Activated T-helper 2 cell treated with anti-CD3 and anti-CD28 coated beads, Interferon-gamma antibody, Interleukin-2, Interleukin-4, amounts not matched to agents 10 μg/mL and 5 μg/mL and 100 μg/mL, durations not matched to agents 14 hours and 24 hours and 36 hours (primary cell): ENCODE results near the gene DGCR2. TPM values are rescaled to one million over a fixed set of nuclear protein-coding genes. Genes with fewer than 3 reads are reported as not detected.

Experiments used
- DNase-seq: peaks from one replicate; pipeline ENCODE4 v3.0.0; 2021; ENCODE audit warnings: low spot score
- H3K27ac Mint-ChIP-seq: one replicate; pipeline ENCODE4 v1.8.0; 2021; ENCODE audit warnings: mixed read lengths
- H3K27me3 Mint-ChIP-seq: one replicate; pipeline ENCODE4 v1.8.0; 2021; ENCODE audit warnings: low read depth, mixed read lengths
- H3K36me3 Mint-ChIP-seq: one replicate; pipeline ENCODE4 v1.8.0; 2021; ENCODE audit warnings: low read depth, mixed read lengths
- H3K4me1 Mint-ChIP-seq: one replicate; pipeline ENCODE4 v1.8.0; 2021; ENCODE audit warnings: low read depth, mixed read lengths
- H3K4me3 Mint-ChIP-seq: one replicate; pipeline ENCODE4 v1.8.0; 2021; ENCODE audit warnings: low read depth, mild to moderate bottlenecking, moderate library complexity, mixed read lengths
- H3K9me3 Mint-ChIP-seq: one replicate; pipeline ENCODE4 v1.8.0; 2021; ENCODE audit warnings: mixed read lengths
- intact Hi-C: fragments of 100-400 bp; cut with micrococcal nuclease; formaldehyde crosslinking; loops from one replicate; pipeline ENCODE4 v1.15.1; 2023
- total RNA-seq: library from RNA; stranded (reverse); gene quantifications from 2 replicates; pipeline ENCODE4 v1.2.3, GENCODE V29; 2022

Gene DGCR2
- total RNA-seq, 1 donor from 2014 or later = 22.5 TPM

DNA sequence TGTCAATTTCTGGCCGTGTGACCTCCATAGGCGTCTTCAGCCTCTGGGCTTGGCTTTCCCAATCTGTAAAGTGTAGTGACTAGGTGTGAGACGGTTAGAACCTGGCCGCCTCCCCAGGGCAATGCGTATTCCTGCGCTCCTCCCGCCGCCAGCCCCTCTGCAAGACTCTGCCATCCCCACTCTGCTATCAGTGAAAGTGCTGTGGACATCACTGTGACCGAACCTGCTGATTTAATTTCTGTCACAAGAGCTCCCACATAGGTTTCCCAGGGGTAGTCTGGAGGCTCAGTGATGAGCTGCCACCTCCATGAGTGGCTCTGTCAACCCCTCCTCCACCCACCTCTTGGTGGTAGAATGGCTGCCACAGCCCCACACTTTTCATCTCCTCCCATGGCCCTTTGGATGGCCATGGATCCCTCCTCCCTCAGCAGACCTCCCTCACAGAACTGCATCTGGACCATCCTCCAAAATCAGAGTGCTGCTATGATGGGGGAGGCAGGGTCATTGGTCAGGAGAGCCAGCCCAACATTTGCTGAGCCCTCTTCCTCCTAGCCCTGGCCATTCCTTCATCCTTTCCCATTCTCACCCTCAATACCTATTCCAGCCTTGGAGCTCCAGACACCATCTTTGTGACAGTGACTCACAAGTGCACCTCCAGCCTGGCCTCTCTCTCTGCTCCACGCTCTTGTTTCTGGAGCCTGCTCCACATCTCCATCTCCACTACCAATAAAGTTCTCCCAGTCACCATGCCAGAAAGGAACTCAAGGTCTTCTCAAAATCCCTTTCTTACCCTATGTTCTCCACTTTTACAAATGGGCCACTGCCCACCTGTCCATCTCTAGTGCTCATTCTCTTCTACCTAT is 29.3 kb upstream of the DGCR2 start:
- Mint-ChIP-seq H3K27me3 (peaks cover 49% of the 10 kb centered on the region), H3K4me1 (peaks cover 3% of the 10 kb centered on the region), H3K9me3 (no peaks in the 10 kb centered on the region), H3K36me3 (peaks cover 3% of the 10 kb centered on the region), H3K27ac (no peak overlapping the region), H3K4me3 (peak overlapping the region; percentile 70)
- intact Hi-C loops = no loop called here
- no peak for DNase-seq

DNA sequence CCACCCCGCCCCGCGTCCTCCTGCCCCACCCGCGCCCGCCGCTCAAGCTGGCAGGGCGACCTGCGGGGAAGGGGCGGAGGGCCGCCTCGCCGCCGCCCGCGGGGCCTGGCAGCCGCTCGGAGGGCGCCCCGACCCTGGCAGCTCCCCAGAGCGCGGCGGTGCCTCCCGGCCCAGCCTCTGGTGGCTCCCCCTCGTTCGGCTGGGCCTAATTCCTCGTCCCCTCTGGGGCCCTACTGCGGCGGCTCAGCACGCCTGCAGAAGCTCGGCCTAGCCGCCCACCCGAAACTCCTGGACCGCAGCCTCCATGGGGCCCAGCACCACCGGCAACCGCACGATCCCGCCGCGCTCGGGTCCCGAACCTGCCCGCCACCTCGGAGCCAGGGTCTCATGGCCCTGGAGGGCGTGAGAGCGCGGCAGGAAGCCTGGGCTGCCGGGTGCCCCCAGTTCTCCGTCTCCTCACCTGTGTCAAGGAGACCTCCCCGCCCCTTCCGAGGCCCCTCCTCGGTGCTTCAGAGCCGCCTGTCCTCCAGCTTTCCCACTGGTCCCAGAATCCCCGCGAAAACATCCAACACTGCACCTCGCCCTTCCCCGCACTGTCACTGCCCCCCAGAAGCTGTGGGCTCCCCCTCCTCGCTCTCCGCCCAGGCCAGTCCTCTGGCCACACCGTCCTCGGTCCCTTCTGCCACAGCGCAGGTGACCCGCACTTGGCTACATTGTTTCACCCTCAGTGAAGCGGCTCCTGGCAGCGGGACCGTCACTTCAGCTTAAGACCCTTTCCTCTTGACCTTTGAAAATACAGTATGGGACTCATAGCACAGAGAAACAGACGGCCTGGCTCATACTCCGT is 28.5 kb upstream of the DGCR2 start:
- no peak for DNase-seq
- Mint-ChIP-seq H3K27me3 (peaks cover 55% of the 10 kb centered on the region), H3K9me3 (no peaks in the 10 kb centered on the region), H3K4me3 (peak overlapping the region; percentile 70), H3K36me3 (peaks cover 3% of the 10 kb centered on the region), H3K27ac (no peak overlapping the region), H3K4me1 (peaks cover 3% of the 10 kb centered on the region)
- intact Hi-C loops = no loop called here

DNA sequence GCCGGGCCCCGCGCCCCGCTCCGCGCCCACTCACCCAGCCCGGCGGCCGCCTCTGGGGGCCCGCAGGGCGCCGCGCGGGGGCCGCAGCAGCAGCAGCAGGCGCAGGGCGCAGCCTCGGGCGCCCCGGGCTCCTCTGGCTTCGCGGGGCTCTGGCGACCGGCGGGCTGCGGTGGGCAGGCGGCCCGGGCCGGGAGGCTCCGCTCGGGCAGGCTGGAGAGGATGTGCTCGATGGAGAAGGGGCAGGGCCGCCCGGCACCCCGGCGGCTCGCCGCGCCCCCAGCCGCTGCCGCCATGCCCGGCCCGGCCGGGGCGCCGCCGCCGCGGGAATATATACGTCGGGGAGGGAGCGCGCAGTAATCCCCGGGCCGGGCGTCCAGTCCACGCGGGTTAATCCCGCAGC is 27.8 kb upstream of the DGCR2 start, which contains the start of gene GSC2:
Gene GSC2, minus strand, starts transcription at position 302 of the 400 bp plus-strand sequence. Its CDS starts 9 bp downstream, at position 293.
- H3K4me1 Mint-ChIP-seq = peaks cover 3% of the 10 kb centered on the region
- H3K36me3 Mint-ChIP-seq = peaks cover 3% of the 10 kb centered on the region
- peaks cover 54% of the 10 kb centered on the region for H3K27me3 Mint-ChIP-seq
- peak within 1 kb of the TSS; percentile 70 for H3K4me3 Mint-ChIP-seq
- intact Hi-C loops = loop anchor here (10.0 kb wide), 1 partner anchor 325 kb away; the partner anchor contains the start of genes CDC45 and UFD1
- H3K9me3 Mint-ChIP-seq = no peaks in the 10 kb centered on the region
- DNase-seq = no peak
- no peak within 1 kb of the TSS for H3K27ac Mint-ChIP-seq

DNA sequence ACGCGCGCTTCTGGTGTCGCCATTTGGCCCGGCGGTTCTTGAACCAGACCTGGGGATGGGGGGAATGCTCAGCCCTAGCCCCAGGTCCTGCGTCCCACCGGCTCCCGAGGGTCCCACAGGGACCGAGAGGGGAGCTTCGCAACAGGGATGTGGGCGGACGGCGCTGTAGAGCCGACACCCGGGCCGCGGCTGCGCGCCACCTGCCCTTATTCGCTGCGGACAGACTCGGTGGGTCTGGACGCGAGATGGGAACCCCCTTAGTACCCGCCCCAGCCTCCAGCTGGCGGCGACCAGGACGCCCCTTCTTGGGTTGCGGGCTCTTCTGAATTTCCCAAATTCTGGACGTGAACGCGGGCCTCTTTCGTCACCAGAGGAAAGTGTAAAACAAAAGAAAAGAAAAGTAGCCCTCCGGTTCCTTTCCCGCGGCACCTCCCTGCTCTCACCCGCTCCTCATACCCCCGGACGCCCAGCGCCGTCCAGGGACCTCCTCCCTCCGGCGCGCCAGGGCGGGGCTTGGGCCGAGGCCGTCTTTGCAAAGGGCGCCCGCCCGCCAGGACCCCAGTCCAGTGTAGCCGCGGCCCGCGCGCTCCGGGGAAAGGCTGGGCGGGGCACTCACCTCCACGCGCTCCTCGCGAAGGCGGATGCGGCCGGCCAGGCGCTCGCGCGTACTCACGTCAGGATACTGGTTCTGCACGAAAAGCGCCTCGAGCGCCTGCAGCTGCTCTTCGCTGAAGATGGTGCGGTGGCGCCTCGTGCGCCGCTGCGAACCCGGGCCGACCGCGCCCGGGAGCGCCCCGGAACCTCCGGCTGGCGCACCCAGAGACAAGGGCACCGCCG is 27.1 kb upstream of the DGCR2 start:
- DNase-seq = peak; percentile 59
- peaks cover 3% of the 10 kb centered on the region for H3K4me1 Mint-ChIP-seq
- H3K27me3 Mint-ChIP-seq = peaks cover 48% of the 10 kb centered on the region
- no peaks in the 10 kb centered on the region for H3K9me3 Mint-ChIP-seq
- no peak overlapping the region for H3K27ac Mint-ChIP-seq
- intact Hi-C loops = loop anchor here (10.0 kb wide), 1 partner anchor 326 kb away; the partner anchor contains the start of genes CDC45 and UFD1
- H3K36me3 Mint-ChIP-seq = peaks cover 5% of the 10 kb centered on the region
- H3K4me3 Mint-ChIP-seq = peak overlapping the region; percentile 58

DNA sequence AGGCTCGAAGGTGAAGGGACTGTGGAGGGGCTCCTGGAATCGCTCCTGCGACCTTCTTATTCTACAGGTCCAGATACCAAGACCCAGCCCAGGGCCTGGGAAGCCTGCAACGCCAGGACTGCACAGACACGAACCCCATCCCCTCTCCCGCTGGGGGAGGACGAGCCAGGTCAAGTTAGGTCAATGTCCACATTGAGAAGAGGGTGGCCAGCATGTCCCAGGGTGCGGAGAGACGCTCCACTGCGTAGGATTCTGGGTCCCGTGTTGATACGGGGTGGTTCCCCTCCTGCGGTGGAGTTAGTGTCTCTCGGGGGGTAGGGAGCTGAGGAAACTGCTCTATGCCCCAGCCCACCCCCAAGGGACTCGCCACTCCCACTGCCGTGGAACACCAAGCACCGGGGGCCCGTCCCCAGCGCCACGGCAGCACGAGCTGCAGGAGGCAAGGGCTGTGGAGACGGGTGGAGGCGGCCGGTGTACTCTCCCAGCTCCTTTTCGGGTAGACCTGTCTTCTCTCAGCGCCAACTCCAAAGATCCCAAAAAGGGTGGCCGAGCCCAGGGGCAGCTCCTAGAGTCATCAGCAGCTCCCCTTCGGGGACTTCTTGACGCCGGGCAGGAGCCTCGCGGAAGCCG is 26.3 kb upstream of the DGCR2 start:
- no peak overlapping the region for H3K4me3 Mint-ChIP-seq
- no peaks in the 10 kb centered on the region for H3K9me3 Mint-ChIP-seq
- peaks cover 9% of the 10 kb centered on the region for H3K36me3 Mint-ChIP-seq
- no peak overlapping the region for H3K27ac Mint-ChIP-seq
- intact Hi-C loops = loop anchor here (10.0 kb wide), 1 partner anchor 326 kb away; the partner anchor contains the start of genes CDC45 and UFD1
- H3K4me1 Mint-ChIP-seq = peaks cover 8% of the 10 kb centered on the region
- H3K27me3 Mint-ChIP-seq = peaks cover 45% of the 10 kb centered on the region
- DNase-seq = no peak

DNA sequence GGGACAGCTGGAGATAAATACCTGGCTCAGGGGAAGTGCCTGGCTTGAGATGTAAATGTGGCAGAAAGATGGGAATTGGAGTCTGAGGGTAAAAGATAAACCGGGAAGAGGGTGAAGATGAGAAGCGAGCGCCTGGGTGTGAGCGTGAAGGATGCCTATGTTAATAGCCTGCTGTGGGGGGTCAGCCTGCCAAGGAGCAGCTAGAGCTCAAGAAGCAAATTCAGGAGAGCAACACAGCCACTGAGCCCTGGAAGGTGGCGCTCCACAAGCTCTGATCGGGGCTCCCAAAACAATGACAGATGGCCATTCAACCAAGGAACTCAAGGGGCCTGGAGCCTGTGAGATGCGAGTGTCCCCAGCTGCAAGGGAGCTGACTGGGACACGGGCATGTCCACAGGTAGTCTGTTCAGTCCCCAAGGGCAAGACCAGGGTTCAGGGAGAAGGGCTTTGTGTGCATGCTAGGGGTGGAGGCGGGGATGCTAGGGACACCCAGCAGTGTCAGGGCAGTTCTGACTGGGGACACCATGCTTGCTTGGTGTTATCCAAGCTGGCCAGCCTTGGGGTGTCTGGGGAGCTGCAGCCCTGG is 25.1 kb upstream of the DGCR2 start:
- no peak for DNase-seq
- intact Hi-C loops = loop anchor here (10.0 kb wide), 1 partner anchor 328 kb away; the partner anchor contains the start of genes CDC45 and UFD1
- H3K4me1 Mint-ChIP-seq = peaks cover 10% of the 10 kb centered on the region
- peaks cover 39% of the 10 kb centered on the region for H3K27me3 Mint-ChIP-seq
- H3K27ac Mint-ChIP-seq = no peak overlapping the region
- H3K9me3 Mint-ChIP-seq = no peaks in the 10 kb centered on the region
- H3K4me3 Mint-ChIP-seq = no peak overlapping the region
- peaks cover 14% of the 10 kb centered on the region for H3K36me3 Mint-ChIP-seq

DNA sequence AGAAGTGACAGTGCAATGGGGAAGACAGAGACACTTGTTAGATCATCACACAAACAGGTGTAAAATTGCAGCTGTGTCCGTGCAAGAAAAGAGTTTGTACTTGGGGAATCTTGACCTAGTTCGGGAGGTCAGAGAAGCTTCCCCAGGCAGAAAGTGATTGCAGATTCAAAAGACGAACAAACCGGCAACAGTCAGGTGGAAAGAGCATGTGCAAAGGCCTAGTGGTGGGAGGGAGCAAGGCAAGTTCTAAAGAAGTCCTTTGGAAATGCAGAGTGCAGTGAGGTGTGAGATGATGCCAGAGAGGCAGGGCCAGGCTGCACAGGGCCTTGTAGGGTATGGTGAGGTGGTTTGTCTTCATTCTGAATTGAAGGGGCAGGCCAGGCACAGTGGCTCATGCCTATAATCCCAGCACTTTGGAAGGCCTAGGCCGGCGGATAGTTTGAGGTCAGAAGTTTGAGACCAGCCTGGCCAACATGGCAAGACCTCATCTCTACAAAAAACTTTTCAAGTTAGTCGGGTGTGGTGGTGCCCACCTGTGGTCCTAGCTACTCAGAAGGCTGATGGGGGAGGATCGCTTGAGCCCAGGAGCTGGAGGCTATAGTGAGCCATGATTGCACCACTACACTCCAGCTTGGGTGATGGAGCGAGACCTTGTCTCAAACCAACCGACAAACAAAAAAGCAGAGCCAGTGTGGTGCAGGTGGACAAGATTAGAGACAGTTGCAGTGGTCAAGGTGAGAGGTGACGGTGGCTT is 24.2 kb upstream of the DGCR2 start:
- Mint-ChIP-seq H3K27ac (no peak overlapping the region), H3K4me1 (peaks cover 10% of the 10 kb centered on the region), H3K4me3 (no peak overlapping the region), H3K9me3 (no peaks in the 10 kb centered on the region), H3K27me3 (peaks cover 31% of the 10 kb centered on the region), H3K36me3 (peaks cover 16% of the 10 kb centered on the region)
- no peak for DNase-seq
- intact Hi-C loops = loop anchor here (10.0 kb wide), 1 partner anchor 328 kb away; the partner anchor contains the start of genes CDC45 and UFD1

DNA sequence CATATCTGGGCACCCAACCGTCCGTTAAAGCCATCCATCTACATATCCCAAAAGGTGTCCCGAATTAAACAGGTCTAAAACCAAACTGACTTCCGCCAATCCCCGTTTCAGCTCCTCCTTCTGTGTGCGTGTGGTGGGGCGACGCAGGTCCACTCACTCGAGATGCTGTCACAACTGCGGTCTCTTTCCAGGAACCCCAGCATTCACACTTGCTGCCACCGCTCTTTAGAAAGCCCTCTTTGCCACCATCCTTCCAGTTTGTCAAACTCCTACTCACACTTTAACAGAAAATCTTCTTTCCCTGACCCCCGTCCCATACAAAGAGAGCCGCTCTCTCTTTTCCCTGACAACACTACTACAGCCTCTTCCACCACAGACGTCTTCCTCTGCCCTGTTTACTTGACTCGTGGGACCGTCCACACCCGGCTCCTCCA is 21.8 kb upstream of the DGCR2 start:
- intact Hi-C loops = loop anchor here (1.0 to 10.0 kb wide), 4 partner anchors 22 to 486 kb away; partner anchors contain the start of genes CDC45, DGCR2, SLC25A1 and UFD1
- H3K9me3 Mint-ChIP-seq = no peaks in the 10 kb centered on the region
- H3K36me3 Mint-ChIP-seq = peaks cover 39% of the 10 kb centered on the region
- peaks cover 25% of the 10 kb centered on the region for H3K27me3 Mint-ChIP-seq
- H3K27ac Mint-ChIP-seq = peak overlapping the region; percentile 97
- H3K4me3 Mint-ChIP-seq = peak overlapping the region; percentile 98
- H3K4me1 Mint-ChIP-seq = peaks cover 7% of the 10 kb centered on the region
- DNase-seq = peak; percentile 46

DNA sequence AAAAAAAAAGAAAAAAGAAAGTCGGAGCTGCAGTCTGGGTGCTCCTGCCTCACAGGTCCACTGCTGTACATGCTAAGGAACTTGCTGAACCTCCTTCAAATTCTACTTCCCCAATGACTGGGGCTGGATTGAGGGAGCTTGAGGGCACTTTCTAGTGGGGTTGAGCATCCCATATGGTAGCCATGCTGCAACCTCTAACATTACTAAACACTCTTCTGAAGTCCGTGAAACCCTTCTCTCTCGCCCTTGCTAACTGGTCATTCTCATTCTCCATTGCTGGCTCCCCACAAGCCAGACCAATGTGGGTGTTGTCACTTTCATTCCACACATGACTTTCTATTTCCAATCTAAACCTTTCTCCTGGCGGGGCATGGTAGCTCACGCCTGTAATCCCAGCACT is 21.0 kb upstream of the DGCR2 start:
- H3K27me3 Mint-ChIP-seq = peaks cover 23% of the 10 kb centered on the region
- H3K27ac Mint-ChIP-seq = no peak overlapping the region
- intact Hi-C loops = loop anchor here (10.0 kb wide), 1 partner anchor 332 kb away; the partner anchor contains the start of genes CDC45 and UFD1
- no peaks in the 10 kb centered on the region for H3K9me3 Mint-ChIP-seq
- peaks cover 7% of the 10 kb centered on the region for H3K4me1 Mint-ChIP-seq
- DNase-seq = no peak
- peak overlapping the region; percentile 98 for H3K4me3 Mint-ChIP-seq
- peaks cover 42% of the 10 kb centered on the region for H3K36me3 Mint-ChIP-seq

DNA sequence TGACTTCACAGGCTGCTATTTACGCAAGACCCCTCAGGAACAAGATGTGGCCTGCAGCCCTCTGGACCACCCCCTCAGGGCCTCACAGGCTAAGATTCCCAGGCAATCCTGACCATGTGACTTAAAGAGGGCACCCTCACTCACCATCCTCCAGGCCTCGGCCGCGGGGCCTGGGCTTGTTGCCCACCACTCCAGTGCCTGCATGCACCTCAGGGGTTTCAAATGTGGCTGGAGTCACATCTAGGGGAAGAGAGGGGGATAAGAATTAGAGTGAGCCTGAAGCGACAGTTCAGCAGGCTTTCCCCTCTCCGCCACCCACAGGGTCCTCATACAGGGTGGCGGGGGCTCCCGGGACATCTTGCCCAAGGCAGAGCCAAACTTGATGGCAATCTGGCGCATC is 20.2 kb upstream of the DGCR2 start:
- intact Hi-C loops = loop anchor here (10.0 kb wide), 1 partner anchor 332 kb away; the partner anchor contains the start of genes CDC45 and UFD1
- Mint-ChIP-seq H3K27me3 (peaks cover 15% of the 10 kb centered on the region), H3K4me1 (peaks cover 7% of the 10 kb centered on the region), H3K36me3 (peaks cover 42% of the 10 kb centered on the region), H3K4me3 (peak overlapping the region; percentile 58), H3K9me3 (no peaks in the 10 kb centered on the region), H3K27ac (no peak overlapping the region)
- no peak for DNase-seq
